Measurements from ENCODE around the gene SSR2.

- TF ChIP-seq, protein P1, sequence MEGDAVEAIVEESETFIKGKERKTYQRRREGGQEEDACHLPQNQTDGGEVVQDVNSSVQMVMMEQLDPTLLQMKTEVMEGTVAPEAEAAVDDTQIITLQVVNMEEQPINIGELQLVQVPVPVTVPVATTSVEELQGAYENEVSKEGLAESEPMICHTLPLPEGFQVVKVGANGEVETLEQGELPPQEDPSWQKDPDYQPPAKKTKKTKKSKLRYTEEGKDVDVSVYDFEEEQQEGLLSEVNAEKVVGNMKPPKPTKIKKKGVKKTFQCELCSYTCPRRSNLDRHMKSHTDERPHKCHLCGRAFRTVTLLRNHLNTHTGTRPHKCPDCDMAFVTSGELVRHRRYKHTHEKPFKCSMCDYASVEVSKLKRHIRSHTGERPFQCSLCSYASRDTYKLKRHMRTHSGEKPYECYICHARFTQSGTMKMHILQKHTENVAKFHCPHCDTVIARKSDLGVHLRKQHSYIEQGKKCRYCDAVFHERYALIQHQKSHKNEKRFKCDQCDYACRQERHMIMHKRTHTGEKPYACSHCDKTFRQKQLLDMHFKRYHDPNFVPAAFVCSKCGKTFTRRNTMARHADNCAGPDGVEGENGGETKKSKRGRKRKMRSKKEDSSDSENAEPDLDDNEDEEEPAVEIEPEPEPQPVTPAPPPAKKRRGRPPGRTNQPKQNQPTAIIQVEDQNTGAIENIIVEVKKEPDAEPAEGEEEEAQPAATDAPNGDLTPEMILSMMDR (IDR thresholded peaks at IDR 0.05; ENCODE audit: low read depth, low read length): peak; percentile 97
- TF ChIP-seq EZH2phosphoT487 (IDR thresholded peaks at IDR 0.05; ENCODE audit: low read depth): no peak
These were observed 31.3 kb downstream of the SSR2 start for GRCh38 chr1:155989242-155990004.
